Stimulated activated CD4-positive, alpha-beta T cell treated with anti-CD3 and anti-CD28 coated beads, Interleukin-1b, Interleukin-23, amount 100 ng/mL, for 24 hours (primary cell): Measurements from ENCODE around the gene KAZN.

Source experiments
- DNase-seq, 4 experiments: peaks; one replicate each; pipeline ENCODE4 v3.0.0-alpha.2; 2020; ENCODE audit warnings: low read depth in 4 of 4, low spot score in 1 of 4

KAZN gene

DNA sequence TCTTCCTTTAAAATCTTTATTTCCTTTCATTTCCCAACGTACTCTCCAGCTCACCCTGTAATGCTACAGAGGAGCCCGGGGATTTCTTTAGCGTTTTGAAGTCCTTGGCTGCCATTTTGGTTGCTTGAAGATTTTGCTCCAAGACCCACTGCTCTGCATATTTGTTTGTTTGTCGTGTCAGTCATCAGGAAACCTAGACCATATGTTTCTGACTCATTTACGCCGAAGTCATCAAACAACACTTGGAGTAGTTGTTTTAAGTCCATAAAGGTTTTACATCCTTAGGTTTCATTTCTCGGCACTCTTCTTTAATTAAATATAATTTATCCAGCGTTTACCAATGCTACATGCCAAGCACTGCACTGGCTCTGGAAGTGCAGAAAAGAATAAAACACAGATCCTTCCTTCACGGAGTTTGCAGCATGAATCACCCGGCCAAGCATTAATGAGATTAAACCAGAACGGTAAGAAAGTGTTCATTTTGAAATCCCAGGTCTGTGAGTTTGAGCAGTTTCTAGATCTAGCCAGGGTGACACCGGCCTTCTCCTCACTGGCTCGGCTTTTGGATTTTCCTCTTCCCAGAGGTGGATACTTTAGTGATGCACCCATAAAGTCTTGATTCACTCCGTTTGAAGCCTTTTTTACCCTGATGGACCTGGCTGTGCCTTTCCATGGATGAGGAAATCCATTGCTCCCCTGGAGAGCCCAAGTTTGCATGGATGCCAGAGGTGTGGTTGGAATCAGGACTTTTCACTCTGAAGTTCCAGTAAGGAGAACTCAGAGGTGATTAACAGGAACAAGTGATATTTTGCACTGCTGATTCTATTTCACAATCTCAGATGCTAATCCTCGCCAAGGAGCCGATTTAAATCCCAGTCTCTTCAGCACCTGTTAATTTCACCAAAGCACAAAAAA, 109.3 kb downstream of the KAZN start:
- DNase-seq = no peak

DNA sequence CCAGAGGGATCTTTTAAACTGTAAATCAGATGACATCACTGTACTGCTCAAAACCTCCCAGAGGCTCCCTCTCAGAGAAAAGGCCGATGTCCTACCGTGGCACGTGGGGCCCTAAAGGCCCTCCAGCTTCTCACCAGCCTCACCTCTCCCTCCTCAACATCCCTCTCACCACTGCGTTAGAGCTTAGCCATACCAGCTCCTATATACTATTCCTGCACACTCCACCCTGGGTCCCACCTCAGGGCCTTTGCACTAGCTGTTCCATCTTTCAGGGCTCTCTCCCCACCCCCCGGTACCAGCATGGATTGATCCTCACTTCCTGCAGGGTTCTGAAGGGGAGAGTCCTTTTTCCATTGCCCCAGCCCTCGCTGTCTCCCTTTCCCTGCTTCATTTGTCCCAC, 111.8 kb downstream of the KAZN start:
- no peak for DNase-seq

DNA sequence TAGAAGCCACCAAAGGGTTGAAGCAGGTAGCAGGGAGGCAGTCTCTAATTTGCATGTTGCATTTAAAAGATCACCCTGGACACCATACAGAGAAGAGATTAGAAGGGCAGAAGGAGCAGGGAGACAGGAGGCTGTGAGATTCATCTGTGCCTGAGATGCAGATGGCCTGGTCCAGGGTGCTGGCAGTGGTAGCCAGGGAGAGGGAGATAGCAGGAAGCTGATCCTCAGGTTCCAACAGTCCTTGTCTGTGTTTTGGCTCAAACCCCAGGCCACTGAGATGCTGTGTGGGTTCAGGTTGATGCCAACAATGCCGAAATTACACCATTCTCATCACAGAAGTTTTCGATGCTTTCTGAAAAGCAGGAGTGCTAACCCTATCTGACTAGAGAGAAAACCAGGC, 113.7 kb downstream of the KAZN start:
- no peak for DNase-seq

DNA sequence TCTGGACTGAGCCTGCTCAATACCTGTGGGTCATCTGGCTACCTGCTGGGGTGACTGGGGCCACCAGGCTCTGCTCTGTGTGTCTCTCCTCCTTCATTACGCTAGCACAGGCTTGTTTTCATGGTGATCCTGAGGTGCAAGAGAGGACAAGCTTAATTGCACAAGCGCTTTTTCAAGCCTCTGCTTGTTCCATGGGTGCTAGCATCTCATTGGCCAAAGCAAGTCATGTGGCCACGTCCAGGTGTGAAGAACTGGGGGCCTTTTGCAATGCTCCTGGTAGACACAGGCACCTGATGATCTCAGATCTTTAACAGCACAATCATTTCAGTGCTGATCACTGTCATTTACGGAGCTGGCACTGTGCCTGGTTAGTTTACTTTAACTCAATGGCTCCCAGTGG, 114.6 kb downstream of the KAZN start:
- DNase-seq = no peak

DNA sequence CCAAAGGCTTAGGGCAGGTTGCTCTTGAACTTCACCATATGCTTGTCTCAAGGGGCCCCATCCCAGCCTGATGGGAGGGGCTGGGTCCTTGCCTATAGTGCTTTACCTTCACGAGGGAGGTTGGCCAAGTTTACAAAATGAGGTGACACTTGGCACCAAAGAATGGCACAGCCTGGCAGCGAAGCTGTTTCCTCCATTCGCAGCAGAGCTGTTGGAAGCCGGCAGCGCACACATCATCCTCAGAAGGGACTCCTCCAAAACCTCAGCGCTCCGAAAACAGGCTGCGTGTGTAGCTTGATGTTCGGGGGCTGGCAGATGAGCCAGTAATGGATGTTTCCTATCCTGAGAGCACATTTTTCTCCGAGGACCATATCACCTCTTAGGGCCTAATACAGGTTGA, 116.8 kb downstream of the KAZN start:
- no peak for DNase-seq

DNA sequence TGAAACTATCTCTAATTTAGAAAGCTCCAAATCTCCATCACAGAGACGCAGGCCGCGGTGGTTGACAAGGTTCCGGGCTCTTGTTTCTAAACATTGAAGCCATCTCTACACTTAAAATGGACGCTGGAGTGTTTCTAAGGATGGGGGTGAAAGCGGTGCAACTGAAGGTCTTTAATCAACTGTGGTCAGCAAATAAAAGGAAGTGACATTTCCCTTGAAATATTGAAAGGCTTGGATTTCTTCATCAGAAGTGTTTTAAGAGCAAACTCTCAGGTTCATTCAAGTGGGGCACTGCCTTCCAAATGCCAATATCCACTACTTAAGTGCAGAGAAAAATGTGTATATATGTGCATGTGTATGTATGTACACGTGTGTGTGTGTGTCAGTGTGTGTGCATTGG, 117.3 kb downstream of the KAZN start:
- DNase-seq = no peak

DNA sequence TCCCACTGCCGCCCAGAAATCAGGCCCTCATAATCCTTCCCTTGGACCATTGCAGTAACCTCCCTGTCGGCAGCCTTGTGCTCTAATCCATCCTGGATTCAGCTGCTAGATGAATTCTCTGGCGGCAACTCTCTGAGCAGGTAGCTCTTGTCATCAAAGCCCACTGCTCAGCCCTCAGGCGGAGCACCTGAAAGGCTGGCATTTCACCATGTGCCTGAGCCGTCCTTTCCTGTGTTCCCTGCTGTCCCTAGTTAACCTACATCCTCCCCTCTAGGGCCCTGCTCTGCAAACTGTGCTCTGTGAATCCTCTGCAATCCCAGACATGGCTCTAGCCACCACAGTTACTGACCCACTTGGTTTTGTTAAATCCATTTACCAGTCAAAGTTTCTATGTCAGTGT, 118.0 kb downstream of the KAZN start:
- DNase-seq = no peak

DNA sequence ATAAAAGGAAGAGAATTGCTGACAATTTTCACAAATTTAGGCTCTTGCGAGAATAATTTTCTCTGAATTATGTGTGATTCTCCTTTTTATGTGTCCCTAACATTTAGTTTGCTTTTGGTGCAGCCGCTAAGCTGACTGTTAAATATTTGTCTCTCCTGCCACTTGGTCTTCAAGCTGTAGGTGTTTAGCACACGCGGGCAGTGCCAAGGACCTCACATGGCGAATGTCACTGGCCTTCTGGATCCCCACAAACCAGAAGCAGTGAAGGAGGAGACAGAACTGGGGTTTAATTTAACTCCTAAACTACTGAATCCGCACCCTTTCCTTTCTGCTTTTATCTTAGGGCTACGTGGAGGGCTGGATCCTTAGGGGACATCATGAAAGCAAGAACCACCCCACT, 120.0 kb downstream of the KAZN start:
- DNase-seq = no peak

DNA sequence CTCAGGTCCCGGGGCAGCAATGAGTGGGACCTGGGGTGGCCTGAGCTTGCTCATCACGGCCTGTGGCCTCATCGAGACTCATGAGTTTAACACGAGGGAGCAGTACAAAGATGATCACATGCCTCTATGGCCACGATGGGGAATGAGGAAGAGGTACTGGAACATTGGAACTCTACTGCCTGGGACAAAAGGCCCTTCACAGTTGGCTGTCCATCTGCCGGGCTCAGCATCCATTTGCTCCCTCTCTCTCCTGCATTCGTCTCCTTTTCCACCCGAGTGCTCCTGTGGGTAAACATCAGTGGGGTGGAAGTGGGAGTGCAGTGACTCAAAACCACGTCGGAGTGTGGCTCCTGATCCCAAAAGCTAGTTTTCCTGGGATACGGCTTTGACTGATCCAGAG, 124.9 kb downstream of the KAZN start:
- DNase-seq = no peak

DNA sequence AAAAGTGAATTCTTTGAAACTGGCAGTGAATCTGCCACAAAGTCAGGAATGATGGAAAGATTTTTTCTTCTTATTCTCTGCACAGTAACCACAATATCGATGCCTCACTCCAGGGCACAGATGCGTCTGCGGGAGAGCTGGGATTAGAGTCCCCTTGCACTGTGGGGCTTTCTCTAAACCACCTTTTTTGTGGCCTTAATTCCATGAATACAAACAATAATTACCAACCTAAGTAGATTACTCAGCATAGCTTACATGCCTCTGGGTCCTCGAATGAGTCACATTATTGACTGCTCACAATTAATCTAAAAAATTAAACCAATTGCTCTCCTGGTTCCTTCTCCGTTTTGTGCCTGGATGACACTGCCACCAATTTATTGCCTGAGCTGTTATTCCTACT, 125.8 kb downstream of the KAZN start:
- DNase-seq = no peak

DNA sequence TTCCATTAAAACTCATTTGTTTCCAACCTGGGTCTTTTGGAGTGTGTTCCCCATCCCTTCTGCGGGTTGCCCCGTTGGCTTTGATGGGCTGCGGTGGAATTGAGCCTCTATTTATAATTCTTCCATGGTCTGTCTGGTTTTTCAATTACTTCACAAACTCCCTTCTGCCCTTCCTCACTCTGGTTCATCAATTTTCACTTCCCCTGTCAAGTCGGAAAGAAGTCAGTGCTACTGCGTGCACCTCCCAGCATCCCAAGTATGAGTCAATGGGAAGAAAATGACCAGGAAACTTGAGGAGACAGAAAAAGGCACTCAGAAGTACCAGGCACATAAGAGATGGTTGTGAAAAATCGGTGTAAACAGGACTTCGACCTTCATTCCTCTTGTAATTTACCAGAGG, 126.2 kb downstream of the KAZN start:
- no peak for DNase-seq

DNA sequence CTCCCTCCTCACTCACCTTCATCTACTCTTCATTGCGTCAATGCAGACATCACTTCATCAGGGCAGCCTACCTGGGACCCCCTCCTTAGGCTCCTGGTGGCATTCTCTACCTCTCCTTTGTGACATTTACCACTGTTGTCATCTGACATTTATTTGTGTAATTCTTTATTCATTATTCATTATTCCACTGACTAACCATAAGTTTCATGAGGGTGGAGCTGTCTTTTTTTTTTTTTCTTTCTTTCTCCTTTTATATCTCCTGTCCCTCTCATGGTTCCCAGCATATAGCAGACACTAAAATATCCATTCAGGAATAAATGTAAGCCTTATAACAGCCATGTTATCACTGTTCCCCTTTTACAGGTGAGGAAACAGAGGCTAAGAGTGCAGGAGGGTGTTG, 126.8 kb downstream of the KAZN start:
- DNase-seq = no peak

DNA sequence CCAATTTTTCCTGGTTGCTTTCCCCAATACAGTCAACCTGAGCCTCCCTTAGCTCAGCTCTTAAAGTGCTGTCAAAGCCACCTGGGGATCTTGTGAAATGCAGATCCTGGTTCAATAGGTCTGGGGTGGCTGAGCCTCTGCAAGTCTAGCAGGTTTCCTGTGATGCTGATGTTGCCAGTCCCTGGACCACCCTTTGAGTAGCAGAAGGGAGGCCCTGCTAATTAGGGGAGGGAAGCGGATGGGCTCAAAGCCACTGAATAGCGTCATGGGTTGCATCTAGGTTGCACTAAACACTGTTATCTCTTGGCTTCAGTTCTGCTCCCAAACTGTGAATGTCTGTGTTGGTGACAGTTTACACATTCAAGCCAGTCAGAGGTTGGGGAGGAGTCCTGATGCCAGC, 127.2 kb downstream of the KAZN start:
- DNase-seq = no peak

DNA sequence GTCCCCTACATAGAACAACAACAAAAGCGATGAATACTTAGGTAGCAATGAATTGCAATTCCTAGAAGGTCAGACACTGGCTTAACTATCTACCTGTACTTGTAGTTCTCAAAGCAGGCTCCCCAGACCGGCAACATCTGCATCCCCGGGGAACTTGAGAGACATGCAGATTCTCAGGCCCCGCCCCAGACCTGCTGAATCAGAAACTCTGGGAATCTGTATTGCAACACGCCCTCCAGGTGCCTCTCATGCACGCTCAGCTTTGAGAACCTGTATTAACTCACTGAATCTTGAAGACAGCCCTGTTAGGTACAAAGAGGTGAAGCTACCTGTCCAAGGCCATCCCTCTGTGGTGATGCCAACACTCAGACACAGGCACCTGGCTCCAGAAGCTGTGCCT, 128.1 kb downstream of the KAZN start:
- DNase-seq = no peak

DNA sequence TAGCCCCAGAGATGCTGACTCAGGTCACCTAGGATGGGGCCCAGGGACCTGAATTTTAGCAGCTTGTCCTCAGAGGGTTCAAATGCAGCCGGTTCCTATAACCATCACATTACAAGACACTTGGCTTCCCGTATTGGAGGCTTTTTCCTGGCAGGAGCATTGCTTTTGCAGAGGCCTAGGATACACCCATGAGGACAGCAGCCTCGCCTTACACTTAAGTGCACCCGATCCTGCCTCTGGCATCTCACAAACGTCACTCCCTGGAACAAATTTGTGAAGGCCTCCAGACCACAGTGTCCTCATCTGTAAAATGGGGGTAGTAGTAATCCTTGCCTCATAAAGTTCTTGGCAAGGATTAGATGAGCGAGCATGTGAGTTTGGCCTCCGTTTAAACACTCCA, 130.0 kb downstream of the KAZN start:
- DNase-seq = no peak

DNA sequence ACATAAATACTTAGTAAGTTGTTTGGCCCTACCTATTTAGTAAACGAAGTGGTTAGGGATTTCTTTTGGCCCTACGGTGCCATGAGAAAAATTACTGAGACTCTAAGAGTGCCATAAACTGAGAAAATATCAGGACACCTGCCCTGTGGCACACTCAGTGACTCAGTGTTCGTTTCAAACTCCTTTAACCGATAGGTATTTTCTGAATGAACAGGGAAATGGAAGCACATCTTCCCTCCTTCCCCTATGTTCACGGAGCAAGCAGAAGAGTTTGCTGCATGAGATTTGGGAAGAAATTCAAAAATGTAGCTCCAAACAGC, 134.2 kb downstream of the KAZN start:
- no peak for DNase-seq

DNA sequence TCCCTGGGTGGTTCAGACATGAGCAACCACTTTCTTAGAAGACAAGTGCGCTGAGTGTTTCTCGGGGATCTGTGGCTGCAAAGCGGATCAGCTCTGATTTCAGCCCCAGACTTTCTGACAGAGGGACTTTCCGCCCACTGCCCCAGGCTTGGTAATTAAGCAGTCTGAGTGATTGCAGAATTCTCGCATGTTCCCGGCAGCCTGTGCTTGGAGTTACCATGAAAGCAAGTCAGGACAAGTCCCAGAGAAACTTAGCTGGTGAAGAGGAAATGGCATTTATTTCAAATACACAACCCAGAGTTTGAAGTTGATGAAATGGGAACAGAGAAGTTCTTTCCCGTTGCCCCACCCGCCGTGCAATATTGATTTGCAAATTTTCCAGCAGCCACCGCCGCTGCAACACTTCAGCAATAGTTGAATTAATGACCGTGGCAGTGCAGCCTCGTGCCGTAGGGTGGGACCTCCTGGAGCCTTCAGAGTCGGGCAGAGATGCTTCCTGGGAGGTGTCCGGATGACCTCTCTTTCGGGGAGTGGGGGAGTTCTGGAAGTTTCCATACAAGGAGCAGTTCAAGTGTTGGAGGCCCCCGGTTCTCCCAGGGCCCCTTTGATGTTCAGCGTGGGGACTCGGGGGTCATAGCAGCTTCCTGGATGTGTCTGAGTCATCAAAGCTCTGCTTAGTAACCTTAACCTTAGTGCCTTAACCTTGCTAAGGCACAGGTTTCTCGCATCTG, 134.7 kb downstream of the KAZN start:
- DNase-seq = no peak

DNA sequence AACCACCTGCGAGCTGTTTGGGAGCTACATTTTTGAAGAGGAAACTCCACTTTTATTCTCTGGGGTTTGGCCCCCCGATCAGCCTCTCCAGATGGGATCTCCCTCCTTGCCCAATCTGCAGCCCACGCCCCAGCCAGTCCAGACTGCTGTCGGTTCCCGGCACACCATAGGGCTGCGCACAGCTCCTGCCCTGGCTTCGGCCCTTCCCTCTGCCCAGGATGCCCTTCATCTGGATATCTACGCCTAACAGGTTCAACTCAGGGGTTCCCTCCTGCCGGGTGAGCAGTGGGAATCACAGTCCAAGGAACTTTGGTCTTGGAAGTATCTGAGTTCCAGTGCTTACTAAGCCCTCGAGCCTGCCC, 135.3 kb downstream of the KAZN start:
- no peak for DNase-seq

DNA sequence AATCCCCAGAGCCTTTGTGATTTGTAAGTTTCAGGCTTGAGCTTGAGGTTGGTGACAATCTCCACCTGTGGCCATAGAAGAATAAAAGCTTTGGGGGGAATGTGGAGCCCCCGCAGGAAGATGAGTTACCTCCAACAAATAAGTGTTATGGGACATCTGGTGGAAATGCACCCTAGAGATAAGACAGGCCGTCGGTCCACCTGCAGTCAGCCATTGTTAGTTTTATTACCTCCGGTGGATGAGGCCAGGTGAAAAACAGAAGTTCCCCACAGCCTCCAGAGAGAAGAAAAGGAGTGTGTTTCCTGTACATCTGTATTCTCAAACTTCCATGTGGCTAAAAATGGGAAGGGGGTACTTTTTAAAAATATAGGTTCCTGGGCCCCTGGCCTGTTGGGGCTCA, 137.4 kb downstream of the KAZN start:
- DNase-seq = no peak

DNA sequence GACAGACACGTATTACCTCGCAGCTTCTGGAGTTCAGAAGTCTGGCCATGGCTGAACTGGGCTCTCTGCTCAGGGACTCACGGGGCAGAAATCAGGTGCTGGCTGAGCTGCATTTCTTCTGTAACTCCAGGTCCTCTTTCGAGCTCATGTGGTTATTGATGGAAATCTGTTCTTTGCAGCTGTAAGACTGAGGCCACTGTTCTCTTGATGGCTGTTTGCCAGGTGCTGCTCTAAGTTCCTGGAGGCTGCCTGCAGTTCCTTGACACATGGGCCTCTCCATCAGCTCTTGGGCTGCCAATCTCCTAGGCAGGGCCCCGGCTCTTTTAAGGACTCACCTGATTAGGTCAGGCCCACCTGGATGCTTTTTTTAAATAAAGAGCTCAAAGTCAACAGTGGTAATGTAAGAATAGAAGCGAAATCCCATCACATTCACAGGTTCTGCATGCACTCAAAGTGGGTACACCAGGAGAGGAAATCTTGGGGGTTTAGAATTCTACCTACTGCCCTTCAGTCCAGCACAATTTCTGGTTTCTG, 139.1 kb downstream of the KAZN start:
- no peak for DNase-seq

DNA sequence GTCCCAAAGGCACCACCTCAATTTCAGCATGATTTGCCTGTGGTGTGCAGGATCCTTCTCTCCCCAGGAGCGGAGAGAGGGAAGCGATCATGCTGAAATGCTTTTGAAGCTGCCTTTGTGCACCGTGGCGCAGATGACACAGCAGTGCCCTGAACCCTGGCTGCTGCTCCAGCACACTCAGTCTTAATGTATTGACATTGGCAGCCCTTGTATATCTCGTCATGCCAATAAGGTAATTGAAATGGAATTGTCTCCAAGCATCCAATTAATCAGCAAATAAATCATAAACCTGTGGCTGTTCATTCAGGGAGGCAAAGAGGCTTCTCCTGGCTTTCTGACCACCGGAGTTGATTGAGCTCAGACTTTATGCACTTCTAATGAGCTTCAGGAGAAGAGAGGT, 139.8 kb downstream of the KAZN start:
- DNase-seq = no peak

DNA sequence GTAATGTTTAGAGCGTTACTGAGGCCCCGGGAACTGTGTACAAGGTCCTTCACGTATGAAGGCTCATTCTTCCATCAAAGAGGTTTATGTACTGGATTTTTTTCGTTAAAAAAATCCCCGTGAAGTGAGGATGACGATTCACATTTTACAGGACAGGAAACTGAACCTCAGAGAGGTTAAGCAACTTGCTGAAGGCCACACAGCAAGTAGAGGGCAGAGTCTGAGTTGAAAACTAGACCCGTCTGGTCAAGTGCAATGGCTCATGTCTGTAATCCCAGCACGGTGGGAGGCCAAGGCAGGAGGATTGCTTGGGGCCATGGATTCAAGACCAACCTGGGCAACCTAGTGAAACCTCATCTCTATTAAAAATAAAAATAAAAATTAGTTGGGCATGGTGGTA, 140.2 kb downstream of the KAZN start:
- no peak for DNase-seq
